Measurements from ENCODE around the gene ZAP70.

- no peak for TF ChIP-seq CTCF (IDR thresholded peaks at IDR 0.05; ENCODE audit: extremely low read depth in 1 of 2, insufficient read depth in 1 of 2, low read depth in 1 of 2, low read length in 2 of 2)
- TF ChIP-seq POLR2AphosphoS5 (IDR thresholded peaks at IDR 0.05; ENCODE audit: insufficient read depth, low read depth, low read length): no peak
- no peak for TF ChIP-seq POLR2A (IDR thresholded peaks at IDR 0.05; ENCODE audit: low read depth, low read length)
- no peak for TF ChIP-seq MAX (IDR thresholded peaks at IDR 0.05; ENCODE audit: insufficient read depth, insufficient read length)
- TF ChIP-seq EZH2 (IDR thresholded peaks at IDR 0.05; ENCODE audit: borderline replicate concordance, low read depth, low read length, severe bottlenecking): no peak
- no peak for TF ChIP-seq FOS (IDR thresholded peaks at IDR 0.05; ENCODE audit: borderline replicate concordance, insufficient read depth, low read length)
- TF ChIP-seq JUN (IDR thresholded peaks at IDR 0.05; ENCODE audit: borderline replicate concordance, insufficient read depth, insufficient read length, low read depth): no peak
These were observed 1.7 kb downstream of the ZAP70 start for GRCh38 chr2:97714950-97715652.
